Activated naive CD8-positive, alpha-beta T cell treated with anti-CD3 and anti-CD28 coated beads, Interleukin-2, amount 10 ng/mL, durations not matched to agents 7 days and 5 days (primary cell): ENCODE results near the gene TMPRSS11D. TPM values are rescaled to one million over a fixed set of nuclear protein-coding genes. Genes with fewer than 3 reads are reported as not detected.

ENCODE experiments used
- ATAC-seq: fragments of 150-1000 bp; cut with Tn5 transposase; one replicate; pipeline ENCODE4 v1.10.0; 2021; ENCODE audit warnings: low read depth, moderate library complexity
- POLR2A ChIA-PET: fragments of 350-600 bp; sonication (Branson Sonifier 250); formaldehyde crosslinking; loops from one replicate; lab custom pipeline; 2021; ENCODE audit warnings: antibody characterized with exemption; lab: Charles Lee
- DNase-seq: peaks from one replicate; pipeline ENCODE4 v3.0.0; 2021
- H3K27ac Mint-ChIP-seq: one replicate; pipeline ENCODE4 v1.8.0; 2022; ENCODE audit warnings: mild to moderate bottlenecking, mixed read lengths
- H3K27me3 Mint-ChIP-seq: one replicate; pipeline ENCODE4 v1.8.0; 2022; ENCODE audit warnings: mild to moderate bottlenecking, moderate library complexity, mixed read lengths
- H3K36me3 Mint-ChIP-seq: one replicate; pipeline ENCODE4 v1.8.0; 2021; ENCODE audit warnings: mild to moderate bottlenecking, mixed read lengths
- H3K4me1 Mint-ChIP-seq: one replicate; pipeline ENCODE4 v1.8.0; 2021; ENCODE audit warnings: mixed read lengths
- H3K4me3 Mint-ChIP-seq: one replicate; pipeline ENCODE4 v1.8.0; 2022; ENCODE audit warnings: mild to moderate bottlenecking, moderate library complexity, mixed read lengths
- H3K9me3 Mint-ChIP-seq: one replicate; pipeline ENCODE4 v1.8.0; 2021; ENCODE audit warnings: mixed read lengths
- total RNA-seq, 2 experiments: library from RNA; stranded (reverse); gene quantifications; one replicate each; pipeline ENCODE4 v1.2.3, GENCODE V29; 2021

The TMPRSS11D gene
- total RNA-seq, 2 experiments from 2014 or later: not detected

DNA sequence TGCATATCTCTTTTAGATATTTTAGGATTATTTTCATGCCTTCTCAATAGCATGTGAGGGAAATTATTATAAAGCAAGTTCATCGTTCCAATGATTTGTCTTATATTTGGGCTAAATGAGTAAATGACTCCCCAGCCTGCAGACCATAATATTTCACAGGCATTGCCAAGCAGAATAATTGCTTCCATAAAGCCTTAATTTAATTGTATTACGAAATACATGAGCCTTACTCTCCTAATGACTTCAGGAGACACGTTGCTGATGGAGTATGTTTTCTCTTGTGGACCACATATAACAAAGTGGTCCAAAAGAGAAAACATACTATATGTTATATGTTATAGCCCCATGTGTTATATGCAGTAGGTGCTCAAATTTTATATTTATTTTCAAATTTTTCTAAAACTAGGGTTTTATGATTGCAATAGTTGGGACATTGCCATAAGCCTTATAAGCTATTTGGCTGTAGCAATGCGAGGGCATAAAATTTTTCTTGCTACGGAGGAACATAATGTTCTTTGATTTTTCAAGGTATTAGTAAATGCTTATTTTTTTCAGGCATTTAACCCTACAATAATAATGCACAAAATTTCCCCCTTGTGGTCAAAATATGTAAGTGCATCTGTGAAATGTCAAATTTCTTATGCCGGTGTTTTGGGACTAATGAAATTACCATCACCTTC is 26.2 kb upstream of the TMPRSS11D start:
- DNase-seq (no peak), ATAC-seq (no peak)
- Mint-ChIP-seq H3K4me1 (no peaks in the 10 kb centered on the region), H3K27ac (no peak overlapping the region), H3K36me3 (no peaks in the 10 kb centered on the region), H3K27me3 (peaks cover 10% of the 10 kb centered on the region), H3K9me3 (no peaks in the 10 kb centered on the region), H3K4me3 (no peak overlapping the region)
- POLR2A ChIA-PET: no interaction called here

DNA sequence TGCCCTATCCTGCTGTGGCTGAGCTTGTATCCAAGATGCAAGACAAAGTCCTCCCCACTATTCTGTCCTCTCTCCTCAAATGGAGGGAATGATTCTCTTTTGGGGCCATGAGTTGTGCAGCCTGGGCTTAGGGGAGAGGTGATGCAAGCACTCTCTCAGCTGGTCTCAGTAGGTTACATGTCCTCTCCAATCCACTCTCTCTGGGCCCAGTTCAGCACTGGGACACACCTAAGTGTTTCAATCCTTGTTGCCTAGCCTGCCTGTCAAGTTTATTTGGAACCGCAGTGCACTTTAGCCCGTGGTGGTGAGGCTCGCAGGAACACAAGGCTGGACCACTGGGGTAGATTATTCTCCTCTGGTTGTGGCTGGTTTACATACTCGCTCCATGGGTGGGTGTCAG is 23.8 kb upstream of the TMPRSS11D start:
- no peak overlapping the region for H3K4me3 Mint-ChIP-seq

GRCh38 chr4:67899096-67899495 is 15.3 kb upstream of the TMPRSS11D start:
- H3K27ac Mint-ChIP-seq: no peak overlapping the region
- no peak overlapping the region for H3K4me3 Mint-ChIP-seq
- H3K9me3 Mint-ChIP-seq: no peaks in the 10 kb centered on the region
- H3K36me3 Mint-ChIP-seq: no peaks in the 10 kb centered on the region
- POLR2A ChIA-PET: no interaction called here
- DNase-seq (no peak), ATAC-seq (no peak)
- peaks cover 4% of the 10 kb centered on the region for H3K27me3 Mint-ChIP-seq
- H3K4me1 Mint-ChIP-seq: no peaks in the 10 kb centered on the region

More for the DNA sequence above, 23.8 kb upstream of the TMPRSS11D start:
- Mint-ChIP-seq H3K27ac (no peak overlapping the region), H3K9me3 (no peaks in the 10 kb centered on the region), H3K36me3 (no peaks in the 10 kb centered on the region), H3K4me1 (no peaks in the 10 kb centered on the region), H3K27me3 (peaks cover 10% of the 10 kb centered on the region)
- DNase-seq (no peak), ATAC-seq (no peak)
- POLR2A ChIA-PET: no interaction called here

GRCh38 chr4:67897686-67898085 is 13.9 kb upstream of the TMPRSS11D start:
- peaks cover 3% of the 10 kb centered on the region for H3K27me3 Mint-ChIP-seq
- H3K4me1 Mint-ChIP-seq: no peaks in the 10 kb centered on the region
- no peak for ATAC-seq
- H3K27ac Mint-ChIP-seq: no peak overlapping the region
- DNase-seq: no peak
- POLR2A ChIA-PET: no interaction called here
- H3K36me3 Mint-ChIP-seq: no peaks in the 10 kb centered on the region
- no peaks in the 10 kb centered on the region for H3K9me3 Mint-ChIP-seq
- H3K4me3 Mint-ChIP-seq: no peak overlapping the region

- no peak overlapping the region for H3K4me3 Mint-ChIP-seq
- no peaks in the 10 kb centered on the region for H3K36me3 Mint-ChIP-seq
- H3K4me1 Mint-ChIP-seq: no peaks in the 10 kb centered on the region
- DNase-seq (no peak), ATAC-seq (no peak)
- POLR2A ChIA-PET: no interaction called here
- H3K27me3 Mint-ChIP-seq: no peaks in the 10 kb centered on the region
- no peak overlapping the region for H3K27ac Mint-ChIP-seq
- H3K9me3 Mint-ChIP-seq: no peaks in the 10 kb centered on the region
Measured at GRCh38 chr4:67896421-67897065, 12.7 kb upstream of the TMPRSS11D start.

GRCh38 chr4:67894659-67895058 is 10.9 kb upstream of the TMPRSS11D start:
- Mint-ChIP-seq H3K36me3 (no peaks in the 10 kb centered on the region), H3K9me3 (no peaks in the 10 kb centered on the region), H3K4me1 (peaks cover 3% of the 10 kb centered on the region), H3K4me3 (no peak overlapping the region), H3K27me3 (no peaks in the 10 kb centered on the region), H3K27ac (no peak overlapping the region)
- DNase-seq: no peak
- ATAC-seq: no peak
- POLR2A ChIA-PET: no interaction called here

DNA sequence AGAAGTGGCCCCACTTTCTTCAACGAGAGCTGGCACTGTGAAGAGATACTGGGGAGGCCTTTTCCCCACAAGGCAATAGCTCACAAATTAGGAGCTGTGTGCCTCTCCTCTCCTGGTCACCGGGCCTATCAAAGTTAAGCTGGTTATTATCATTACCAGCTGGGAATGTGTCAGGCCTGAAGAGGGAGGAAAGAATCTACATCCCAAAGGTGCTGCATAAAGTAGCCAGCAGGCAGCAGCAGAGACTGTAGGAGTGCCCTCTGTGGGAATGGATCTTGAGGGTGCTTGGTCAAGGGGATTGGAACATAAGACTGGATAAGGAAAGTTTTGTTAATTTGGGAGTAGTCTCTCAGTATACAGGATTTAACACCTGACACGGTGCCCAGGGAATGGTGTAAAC is 9.1 kb upstream of the TMPRSS11D start:
- POLR2A ChIA-PET: no interaction called here
- no peak overlapping the region for H3K4me3 Mint-ChIP-seq
- H3K9me3 Mint-ChIP-seq: no peaks in the 10 kb centered on the region
- no peak overlapping the region for H3K27ac Mint-ChIP-seq
- H3K27me3 Mint-ChIP-seq: no peaks in the 10 kb centered on the region
- DNase-seq: no peak
- ATAC-seq: no peak
- peaks cover 3% of the 10 kb centered on the region for H3K4me1 Mint-ChIP-seq
- no peaks in the 10 kb centered on the region for H3K36me3 Mint-ChIP-seq

DNA sequence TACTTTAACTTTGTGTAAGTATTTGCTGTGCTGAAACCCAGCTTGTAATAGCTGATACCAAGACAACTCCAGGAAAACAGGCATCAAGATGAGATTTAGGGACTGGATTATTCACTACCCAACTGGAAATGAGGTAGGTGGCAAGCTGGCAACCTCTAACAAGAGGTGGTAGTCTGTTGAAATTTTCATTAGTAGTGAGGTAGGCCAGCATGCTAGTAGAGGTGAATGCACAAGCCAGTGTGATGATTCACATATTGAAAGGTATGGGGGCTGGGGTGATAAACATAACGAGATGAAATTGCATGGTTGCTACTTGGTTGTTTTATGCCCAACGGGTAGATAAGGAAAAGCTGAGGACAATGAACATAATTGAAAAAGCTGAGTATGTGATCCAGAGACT is 8.5 kb upstream of the TMPRSS11D start:
- H3K4me1 Mint-ChIP-seq: peaks cover 3% of the 10 kb centered on the region
- POLR2A ChIA-PET: no interaction called here
- no peak for DNase-seq
- H3K9me3 Mint-ChIP-seq: no peaks in the 10 kb centered on the region
- H3K4me3 Mint-ChIP-seq: no peak overlapping the region
- ATAC-seq: no peak
- H3K27ac Mint-ChIP-seq: no peak overlapping the region
- no peaks in the 10 kb centered on the region for H3K27me3 Mint-ChIP-seq
- no peaks in the 10 kb centered on the region for H3K36me3 Mint-ChIP-seq

DNA sequence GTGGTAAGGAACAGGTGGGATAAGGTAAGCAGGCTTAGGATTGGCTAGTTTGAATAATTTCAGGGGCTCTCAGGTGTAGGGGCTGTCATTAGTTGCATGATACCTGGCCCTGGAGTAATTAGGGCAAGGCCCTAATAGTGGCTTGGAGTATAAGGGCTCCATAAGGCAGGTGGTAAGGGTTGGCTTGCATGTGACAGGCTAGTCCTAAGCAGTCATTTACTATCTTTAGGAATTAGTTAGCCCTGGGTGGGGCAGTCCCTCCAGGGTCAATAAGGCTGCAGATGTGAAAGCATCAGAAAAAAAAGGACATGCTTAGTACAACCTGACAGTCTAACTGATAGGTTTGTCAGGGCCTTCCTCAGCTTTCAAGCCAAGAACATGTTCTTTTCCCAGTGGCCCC is 7.8 kb upstream of the TMPRSS11D start:
- Mint-ChIP-seq H3K4me1 (peaks cover 3% of the 10 kb centered on the region), H3K4me3 (no peak overlapping the region), H3K9me3 (no peaks in the 10 kb centered on the region), H3K27ac (no peak overlapping the region), H3K27me3 (no peaks in the 10 kb centered on the region), H3K36me3 (no peaks in the 10 kb centered on the region)
- DNase-seq (no peak), ATAC-seq (no peak)
- POLR2A ChIA-PET: no interaction called here

- peaks cover 6% of the 10 kb centered on the region for H3K27me3 Mint-ChIP-seq
- H3K9me3 Mint-ChIP-seq: no peaks in the 10 kb centered on the region
- H3K4me3 Mint-ChIP-seq: no peak overlapping the region
- POLR2A ChIA-PET: no interaction called here
- peaks cover 3% of the 10 kb centered on the region for H3K4me1 Mint-ChIP-seq
- H3K27ac Mint-ChIP-seq: no peak overlapping the region
- no peaks in the 10 kb centered on the region for H3K36me3 Mint-ChIP-seq
- ATAC-seq: no peak
- DNase-seq: no peak
Measured at GRCh38 chr4:67886281-67886680, 2.5 kb upstream of the TMPRSS11D start.

GRCh38 chr4:67885762-67886161 is 2.0 kb upstream of the TMPRSS11D start:
- DNase-seq: no peak
- H3K36me3 Mint-ChIP-seq: no peaks in the 10 kb centered on the region
- H3K9me3 Mint-ChIP-seq: no peaks in the 10 kb centered on the region
- POLR2A ChIA-PET: no interaction called here
- ATAC-seq: no peak
- H3K4me1 Mint-ChIP-seq: peaks cover 3% of the 10 kb centered on the region
- no peak overlapping the region for H3K4me3 Mint-ChIP-seq
- H3K27me3 Mint-ChIP-seq: peaks cover 6% of the 10 kb centered on the region
- H3K27ac Mint-ChIP-seq: no peak overlapping the region

GRCh38 chr4:67884701-67885100 is 899 bp upstream of the TMPRSS11D start:
- peaks cover 6% of the 10 kb centered on the region for H3K27me3 Mint-ChIP-seq
- no peaks in the 10 kb centered on the region for H3K36me3 Mint-ChIP-seq
- no peaks in the 10 kb centered on the region for H3K9me3 Mint-ChIP-seq
- POLR2A ChIA-PET: no interaction called here
- H3K4me3 Mint-ChIP-seq: no peak overlapping the region
- H3K4me1 Mint-ChIP-seq: peaks cover under 1% of the 10 kb centered on the region
- H3K27ac Mint-ChIP-seq: no peak overlapping the region
- DNase-seq (no peak), ATAC-seq (no peak)

- Mint-ChIP-seq H3K27ac (no peak overlapping the region), H3K27me3 (peaks cover 6% of the 10 kb centered on the region), H3K4me3 (no peak overlapping the region), H3K4me1 (no peaks in the 10 kb centered on the region), H3K9me3 (peaks cover 2% of the 10 kb centered on the region), H3K36me3 (no peaks in the 10 kb centered on the region)
- DNase-seq (no peak), ATAC-seq (no peak)
- POLR2A ChIA-PET: no interaction called here
Measured at GRCh38 chr4:67883458-67883857, 344 bp downstream of the TMPRSS11D start.

GRCh38 chr4:67880866-67881610 is 2.8 kb downstream of the TMPRSS11D start:
- Mint-ChIP-seq H3K36me3 (no peaks in the 10 kb centered on the region), H3K27ac (no peak overlapping the region), H3K4me1 (no peaks in the 10 kb centered on the region), H3K4me3 (no peak overlapping the region), H3K27me3 (peaks cover 6% of the 10 kb centered on the region), H3K9me3 (peaks cover 2% of the 10 kb centered on the region)
- DNase-seq (no peak), ATAC-seq (no peak)
- POLR2A ChIA-PET: no interaction called here
